ENCODE results near the gene S100A7. TPM values are rescaled to one million over a fixed set of nuclear protein-coding genes. Genes with fewer than 3 reads are reported as not detected.

The S100A7 gene
- total and polyA plus RNA-seq, 2 of the 8 experiments (the other 6 are each of a cell fraction or from before 2014, with no cell fraction given): not detected

GRCh38 chr1:153495536-153495935 lies 35.1 kb upstream of the S100A7 start (continued):
- no peak for TF ChIP-seq SP4 (IDR thresholded peaks at IDR 0.05; ENCODE audit: low read length)
- TF ChIP-seq SIN3A (conservative IDR thresholded peaks at IDR 0.05 in 1 of 2, IDR thresholded peaks at IDR 0.05 in 1 of 2; ENCODE audit: low read depth in 1 of 2, low read length in 2 of 2): no peak
- no peak for TF ChIP-seq CTBP2 (IDR thresholded peaks at IDR 0.05; ENCODE audit: borderline replicate concordance, insufficient read depth, insufficient read length, low read length)
- TF ChIP-seq SP2 (IDR thresholded peaks at IDR 0.05; ENCODE audit: low read length): no peak
- TF ChIP-seq, protein P1, sequence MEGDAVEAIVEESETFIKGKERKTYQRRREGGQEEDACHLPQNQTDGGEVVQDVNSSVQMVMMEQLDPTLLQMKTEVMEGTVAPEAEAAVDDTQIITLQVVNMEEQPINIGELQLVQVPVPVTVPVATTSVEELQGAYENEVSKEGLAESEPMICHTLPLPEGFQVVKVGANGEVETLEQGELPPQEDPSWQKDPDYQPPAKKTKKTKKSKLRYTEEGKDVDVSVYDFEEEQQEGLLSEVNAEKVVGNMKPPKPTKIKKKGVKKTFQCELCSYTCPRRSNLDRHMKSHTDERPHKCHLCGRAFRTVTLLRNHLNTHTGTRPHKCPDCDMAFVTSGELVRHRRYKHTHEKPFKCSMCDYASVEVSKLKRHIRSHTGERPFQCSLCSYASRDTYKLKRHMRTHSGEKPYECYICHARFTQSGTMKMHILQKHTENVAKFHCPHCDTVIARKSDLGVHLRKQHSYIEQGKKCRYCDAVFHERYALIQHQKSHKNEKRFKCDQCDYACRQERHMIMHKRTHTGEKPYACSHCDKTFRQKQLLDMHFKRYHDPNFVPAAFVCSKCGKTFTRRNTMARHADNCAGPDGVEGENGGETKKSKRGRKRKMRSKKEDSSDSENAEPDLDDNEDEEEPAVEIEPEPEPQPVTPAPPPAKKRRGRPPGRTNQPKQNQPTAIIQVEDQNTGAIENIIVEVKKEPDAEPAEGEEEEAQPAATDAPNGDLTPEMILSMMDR (IDR thresholded peaks at IDR 0.05; ENCODE audit: control extremely low read depth in 1 of 3, insufficient read depth in 1 of 3, low read depth in 1 of 3, low read length in 3 of 3): no peak
- TF ChIP-seq BRCA1 (IDR thresholded peaks at IDR 0.05; ENCODE audit: low read depth, low read length): no peak

Measured in H1 (cell line).